GM18507 (cell line): Measurements from ENCODE around the gene YKT6.
A peak's percentile ranks its signal among the peaks of the same experiment; 100 is the strongest.

ENCODE experiments used
- DNase-seq: peaks from one replicate; pipeline ENCODE4 v3.0.0; 2011; ENCODE audit warnings: low read depth; ENCODE audit not compliant: insufficient read length; ENCODE audit errors: extremely low spot score
- FAIRE-seq: peaks from 2 replicates; lab custom pipeline; 2011; peaks lifted over from hg19 to GRCh38; lab: Jason Lieb, UNC

YKT6 gene

GRCh38 chr7:44244282-44244681 lies 43.5 kb downstream of the YKT6 start:
- FAIRE-seq (peak; percentile 24), DNase-seq (peak; percentile 39)

- FAIRE-seq (no peak), DNase-seq (no peak)
These were observed 45.8 kb downstream of the YKT6 start for GRCh38 chr7:44246396-44247113.

- DNase-seq: no peak
- no peak for FAIRE-seq
These were observed 47.3 kb downstream of the YKT6 start for GRCh38 chr7:44247868-44248651.

GRCh38 chr7:44249639-44250234 lies 49.0 kb downstream of the YKT6 start:
- DNase-seq (no peak), FAIRE-seq (no peak)

GRCh38 chr7:44251269-44251668 lies 50.5 kb downstream of the YKT6 start:
- DNase-seq: no peak
- FAIRE-seq: no peak

DNA sequence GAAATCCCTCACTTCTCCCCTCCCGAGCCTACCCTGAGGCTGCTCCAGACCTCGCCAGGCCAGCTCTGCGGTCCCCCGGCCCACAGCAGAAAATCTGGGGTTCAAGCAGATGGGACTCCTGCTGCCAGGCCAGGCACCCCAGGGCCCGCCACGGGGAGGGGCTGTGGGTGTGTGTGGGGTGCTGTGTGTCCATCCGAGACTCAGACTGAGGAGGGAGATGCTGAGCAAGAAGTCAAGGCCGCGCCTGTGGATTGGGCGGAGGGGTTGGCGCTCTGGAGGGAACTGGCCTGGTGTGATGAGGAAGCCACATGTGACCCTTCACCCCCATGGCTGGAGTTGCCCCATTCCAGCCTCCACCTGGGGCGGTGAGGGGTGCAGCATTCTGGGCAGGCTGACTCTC lies 51.1 kb downstream of the YKT6 start:
- no peak for DNase-seq
- FAIRE-seq: no peak

GRCh38 chr7:44256459-44256858 lies 55.7 kb downstream of the YKT6 start:
- DNase-seq: no peak
- FAIRE-seq: no peak

GRCh38 chr7:44257213-44257612 lies 56.4 kb downstream of the YKT6 start:
- DNase-seq (no peak), FAIRE-seq (no peak)

DNA sequence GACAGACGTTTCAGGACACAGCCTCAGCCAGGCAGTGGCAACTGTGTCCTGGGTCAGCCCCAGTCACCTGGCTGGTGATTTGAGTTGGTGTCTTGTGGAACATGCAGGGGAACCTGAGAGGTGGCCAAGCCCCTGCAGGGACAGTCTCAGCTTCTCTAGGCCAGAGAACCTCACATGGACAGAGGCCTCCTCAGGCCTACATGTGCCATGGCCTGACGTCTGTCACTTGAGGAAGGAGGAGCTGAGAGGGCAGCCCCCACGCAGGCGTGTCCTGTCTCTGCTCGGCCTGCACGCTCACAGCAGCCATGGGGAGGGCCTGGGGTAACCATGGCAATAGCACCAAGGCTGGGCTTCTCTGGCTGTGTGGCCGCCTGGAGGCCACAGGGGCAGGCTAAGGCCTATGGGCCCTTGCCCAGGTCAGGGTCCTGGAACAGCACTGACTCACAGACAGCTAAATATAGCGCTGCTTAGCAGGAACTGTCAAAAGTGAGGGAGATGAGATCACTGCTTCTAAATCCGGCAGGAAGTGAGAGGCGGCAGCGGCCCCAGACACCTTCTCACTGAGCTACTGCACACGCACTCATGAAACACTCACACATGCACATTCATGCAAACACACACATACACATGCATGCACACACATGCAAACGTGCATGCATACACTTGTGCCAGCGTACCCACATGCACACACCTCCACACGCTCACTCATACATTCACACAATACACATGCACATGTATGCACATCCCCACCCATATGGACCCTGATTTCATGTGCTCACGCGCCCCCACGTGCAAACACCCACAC lies 57.0 kb downstream of the YKT6 start:
- FAIRE-seq: peak; percentile 100
- DNase-seq: peak; percentile 79

- FAIRE-seq: no peak
- no peak for DNase-seq
These were observed 57.6 kb downstream of the YKT6 start for GRCh38 chr7:44258423-44258760.

GRCh38 chr7:44258865-44259546 lies 58.2 kb downstream of the YKT6 start:
- DNase-seq: no peak
- no peak for FAIRE-seq

DNA sequence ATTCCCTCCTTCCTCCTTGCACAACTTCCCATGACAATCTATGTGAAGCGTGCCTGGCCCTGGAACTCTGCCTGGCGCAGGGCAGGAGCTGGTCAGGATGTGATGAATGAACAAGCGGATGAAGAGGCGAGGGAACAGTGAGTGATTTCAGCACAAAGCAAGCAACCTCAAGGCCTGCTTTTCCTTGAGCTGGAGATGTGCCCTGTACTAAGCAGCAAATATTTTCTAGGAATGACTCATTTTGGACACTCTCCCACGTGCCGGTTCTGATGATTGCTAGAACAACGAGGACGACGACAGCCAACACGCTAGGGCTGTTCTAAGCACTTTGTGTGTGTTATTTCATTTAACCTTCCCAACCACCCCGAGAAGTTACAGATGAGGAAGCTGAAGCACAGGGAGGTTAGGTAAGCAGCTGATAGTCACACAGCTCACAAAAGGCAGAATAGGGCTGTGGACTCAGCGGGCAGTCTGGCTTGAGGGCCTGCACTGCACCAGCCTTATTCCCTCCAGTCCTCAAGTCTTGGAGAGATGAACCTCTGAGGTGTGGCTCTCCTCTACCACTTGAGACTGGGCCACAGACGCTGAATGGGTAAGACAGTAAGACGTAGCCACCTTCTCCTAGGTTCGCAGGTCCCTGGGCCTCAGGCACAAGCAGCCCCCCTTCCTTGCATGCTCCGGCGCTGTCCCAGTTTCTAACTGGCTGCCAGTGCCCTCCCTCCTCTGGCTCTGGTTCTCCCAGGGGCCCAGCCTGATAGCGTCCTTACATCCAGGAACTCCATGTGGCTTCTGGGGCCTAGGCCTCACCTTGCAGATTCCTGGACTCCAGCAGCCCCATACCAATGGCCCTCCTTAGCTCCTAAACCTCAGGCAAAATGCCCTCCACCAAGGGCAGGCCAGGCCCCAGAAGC lies 59.0 kb downstream of the YKT6 start:
- no peak for DNase-seq
- no peak for FAIRE-seq

GRCh38 chr7:44261240-44261639 lies 60.5 kb downstream of the YKT6 start:
- DNase-seq (no peak), FAIRE-seq (no peak)

GRCh38 chr7:44262031-44262430 lies 61.3 kb downstream of the YKT6 start:
- DNase-seq (no peak), FAIRE-seq (no peak)

DNA sequence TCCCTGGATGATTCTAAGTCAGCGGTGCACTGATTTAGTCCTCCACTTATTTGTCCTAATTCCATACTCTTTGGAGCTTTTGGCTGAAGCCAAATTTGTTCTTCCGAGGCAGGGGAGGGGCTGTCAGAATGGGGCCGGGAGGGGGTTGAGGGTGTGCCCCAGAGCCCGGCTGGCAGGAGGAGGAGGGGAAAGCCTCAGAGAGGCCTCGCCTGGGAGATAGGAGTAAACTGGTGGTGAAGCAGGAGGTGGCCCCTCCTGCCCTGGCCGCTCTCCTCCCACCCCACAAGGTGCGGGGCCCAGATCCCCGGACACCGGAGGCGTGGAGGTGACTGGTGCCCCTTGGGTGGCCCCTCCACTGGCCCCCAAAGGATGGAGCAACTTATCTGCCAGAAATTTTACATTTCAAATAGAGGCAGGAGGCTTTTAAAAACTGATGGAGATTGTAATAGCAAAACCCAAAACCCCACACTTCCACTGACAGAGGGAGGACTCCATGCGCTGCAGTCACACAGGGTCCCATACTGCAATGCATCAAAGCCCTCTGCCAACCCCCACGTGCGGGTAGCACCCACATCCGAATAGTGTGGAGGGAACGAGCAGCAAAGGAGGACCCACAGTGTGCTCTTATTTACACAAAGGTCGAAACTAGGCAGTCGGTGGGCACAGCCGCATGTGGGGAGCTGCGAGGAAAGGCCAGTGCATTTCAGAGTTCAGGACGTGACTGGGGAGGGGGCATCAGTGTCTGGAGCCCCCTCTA lies 62.7 kb downstream of the YKT6 start:
- DNase-seq (no peak), FAIRE-seq (no peak)
